ENCODE results near the gene SLC25A42. TPM values are rescaled to one million over a fixed set of nuclear protein-coding genes. Genes with fewer than 3 reads are reported as not detected.

Gene SLC25A42
- total RNA-seq, 1 donor from 2014 or later = 1.3 TPM

DNA sequence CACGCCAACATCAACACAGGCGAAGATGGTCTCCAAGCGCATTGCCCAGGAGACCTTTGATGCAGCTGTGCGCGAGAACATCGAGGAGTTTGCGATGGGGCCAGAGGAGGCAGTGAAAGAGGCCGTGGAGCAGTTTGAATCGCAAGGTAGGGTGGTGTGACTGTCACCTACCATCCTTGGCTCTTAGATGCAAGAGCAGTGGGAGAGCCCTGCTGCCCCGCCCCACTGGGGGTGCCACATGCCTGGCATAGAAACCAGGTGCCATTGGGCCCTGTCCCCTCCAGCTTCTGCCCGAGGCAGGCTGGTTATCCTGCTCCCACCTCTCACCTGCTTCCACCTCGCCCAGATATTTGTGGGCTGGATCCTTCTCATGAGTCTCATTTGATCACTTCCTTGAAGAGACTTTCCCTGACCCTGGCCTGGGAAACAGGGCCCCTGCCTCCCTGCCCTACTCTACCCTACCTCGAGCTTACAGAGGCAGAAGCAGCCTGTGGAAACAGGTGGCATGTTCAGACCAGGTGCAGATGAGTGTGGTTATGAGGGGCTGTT is 21.0 kb upstream of the SLC25A42 start:
- FAIRE-seq = no peak
- H3K27me3 ChIP-seq (ENCODE audit: control insufficient read depth, insufficient read depth, low read length) = no peaks in the 10 kb centered on the region
- no peak overlapping the region for H3K4me3 ChIP-seq (ENCODE audit: low read depth, low read length)
- TF ChIP-seq, protein P1, sequence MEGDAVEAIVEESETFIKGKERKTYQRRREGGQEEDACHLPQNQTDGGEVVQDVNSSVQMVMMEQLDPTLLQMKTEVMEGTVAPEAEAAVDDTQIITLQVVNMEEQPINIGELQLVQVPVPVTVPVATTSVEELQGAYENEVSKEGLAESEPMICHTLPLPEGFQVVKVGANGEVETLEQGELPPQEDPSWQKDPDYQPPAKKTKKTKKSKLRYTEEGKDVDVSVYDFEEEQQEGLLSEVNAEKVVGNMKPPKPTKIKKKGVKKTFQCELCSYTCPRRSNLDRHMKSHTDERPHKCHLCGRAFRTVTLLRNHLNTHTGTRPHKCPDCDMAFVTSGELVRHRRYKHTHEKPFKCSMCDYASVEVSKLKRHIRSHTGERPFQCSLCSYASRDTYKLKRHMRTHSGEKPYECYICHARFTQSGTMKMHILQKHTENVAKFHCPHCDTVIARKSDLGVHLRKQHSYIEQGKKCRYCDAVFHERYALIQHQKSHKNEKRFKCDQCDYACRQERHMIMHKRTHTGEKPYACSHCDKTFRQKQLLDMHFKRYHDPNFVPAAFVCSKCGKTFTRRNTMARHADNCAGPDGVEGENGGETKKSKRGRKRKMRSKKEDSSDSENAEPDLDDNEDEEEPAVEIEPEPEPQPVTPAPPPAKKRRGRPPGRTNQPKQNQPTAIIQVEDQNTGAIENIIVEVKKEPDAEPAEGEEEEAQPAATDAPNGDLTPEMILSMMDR (IDR thresholded peaks at IDR 0.05; ENCODE audit: insufficient read depth, low read length, severe bottlenecking) = no peak
- peaks cover 18% of the 10 kb centered on the region for H3K36me3 ChIP-seq (ENCODE audit: control insufficient read depth, insufficient read depth, low read length)
- no peak for DNase-seq (ENCODE audit: low read depth)

DNA sequence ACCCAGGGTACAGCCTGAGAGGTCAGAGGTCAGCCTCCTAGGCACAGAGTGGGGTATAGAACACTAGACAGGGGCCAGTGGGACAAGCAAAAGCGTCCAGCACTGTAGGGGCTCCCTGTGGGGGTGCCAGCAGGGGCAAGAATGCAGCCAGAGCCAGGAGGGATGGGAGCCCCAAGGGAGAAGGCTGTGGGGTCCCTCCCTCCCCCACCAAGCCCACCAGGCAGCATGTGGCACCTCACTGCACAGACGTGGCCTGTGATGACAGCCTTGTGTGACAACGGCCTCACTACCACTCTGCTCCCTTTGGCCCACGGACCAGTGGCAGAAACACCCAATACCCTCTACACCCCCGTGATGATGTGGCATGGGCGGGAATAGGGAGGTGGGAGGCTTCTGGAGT is 20.3 kb upstream of the SLC25A42 start:
- TF ChIP-seq, protein P1 (IDR thresholded peaks at IDR 0.05; ENCODE audit: insufficient read depth, low read length, severe bottlenecking) = no peak
- H3K4me3 ChIP-seq (ENCODE audit: low read depth, low read length) = no peak overlapping the region
- no peaks in the 10 kb centered on the region for H3K27me3 ChIP-seq (ENCODE audit: control insufficient read depth, insufficient read depth, low read length)
- FAIRE-seq = no peak
- peaks cover 18% of the 10 kb centered on the region for H3K36me3 ChIP-seq (ENCODE audit: control insufficient read depth, insufficient read depth, low read length)
- no peak for DNase-seq (ENCODE audit: low read depth)

DNA sequence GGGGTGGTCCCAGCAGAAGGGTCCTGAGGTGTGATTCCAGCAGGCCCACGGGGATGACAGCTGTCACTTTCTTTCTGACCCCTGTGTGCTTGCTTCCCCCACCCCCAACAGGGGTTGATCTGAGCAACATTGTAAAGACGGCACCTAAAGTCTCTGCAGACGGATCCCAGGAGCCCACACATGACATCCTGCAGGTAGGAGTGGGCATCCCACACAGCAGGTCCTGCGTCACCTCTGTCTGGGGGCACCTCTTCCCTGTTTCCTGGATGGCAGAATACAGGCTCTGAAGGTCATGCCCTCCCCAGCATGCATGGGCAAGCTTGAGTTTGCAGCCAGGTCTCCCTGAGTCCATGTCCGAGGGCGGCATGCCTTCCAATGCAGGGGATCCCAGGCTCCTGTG is 19.9 kb upstream of the SLC25A42 start:
- FAIRE-seq (no peak), DNase-seq (ENCODE audit: low read depth) (no peak)
- no peaks in the 10 kb centered on the region for H3K27me3 ChIP-seq (ENCODE audit: control insufficient read depth, insufficient read depth, low read length)
- peaks cover 18% of the 10 kb centered on the region for H3K36me3 ChIP-seq (ENCODE audit: control insufficient read depth, insufficient read depth, low read length)
- H3K4me3 ChIP-seq (ENCODE audit: low read depth, low read length) = no peak overlapping the region
- TF ChIP-seq, protein P1 (IDR thresholded peaks at IDR 0.05; ENCODE audit: insufficient read depth, low read length, severe bottlenecking) = no peak

DNA sequence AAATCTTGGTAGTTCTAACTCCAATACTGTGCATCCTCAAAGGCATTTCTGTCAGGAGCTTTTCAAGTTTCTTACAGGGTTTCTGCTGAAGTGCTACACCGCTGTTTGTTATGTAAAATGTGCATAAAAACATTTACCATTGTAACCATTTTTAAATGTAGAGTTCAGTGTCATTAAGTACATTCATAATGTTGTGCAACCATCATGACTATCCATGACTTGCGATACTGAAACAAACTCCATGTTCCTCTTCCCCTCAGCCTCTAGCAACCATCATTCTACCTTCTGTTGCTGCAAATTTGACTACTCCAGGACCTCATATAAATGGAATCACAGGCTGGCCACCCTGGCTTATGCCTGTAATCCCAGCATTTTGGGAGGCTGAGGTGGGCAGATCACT is 14.4 kb upstream of the SLC25A42 start:
- no peaks in the 10 kb centered on the region for H3K27me3 ChIP-seq (ENCODE audit: control insufficient read depth, insufficient read depth, low read length)
- peaks cover 20% of the 10 kb centered on the region for H3K36me3 ChIP-seq (ENCODE audit: control insufficient read depth, insufficient read depth, low read length)
- DNase-seq (ENCODE audit: low read depth) = peak; percentile 41
- TF ChIP-seq, protein P1 (IDR thresholded peaks at IDR 0.05; ENCODE audit: insufficient read depth, low read length, severe bottlenecking) = no peak
- H3K4me3 ChIP-seq (ENCODE audit: low read depth, low read length) = no peak overlapping the region
- FAIRE-seq = no peak

DNA sequence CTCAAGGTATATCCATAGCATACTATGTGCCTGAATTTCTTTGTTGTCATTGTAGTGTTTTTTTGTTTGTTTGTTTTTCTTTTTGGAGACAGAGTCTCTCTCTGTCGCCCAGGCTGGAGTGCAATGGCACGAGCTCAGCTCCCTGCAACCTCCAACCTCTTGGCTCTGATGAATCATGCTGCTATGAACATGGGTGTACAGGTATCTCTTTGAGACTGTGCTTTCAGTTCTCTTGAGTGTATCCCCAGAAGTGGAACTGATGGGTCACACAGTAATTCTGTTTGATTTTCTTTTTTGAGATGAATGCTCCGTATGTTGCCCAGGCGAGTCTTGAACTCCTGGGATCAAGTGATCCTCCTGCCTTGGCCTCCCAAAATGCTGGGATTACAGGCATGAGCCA is 13.7 kb upstream of the SLC25A42 start:
- FAIRE-seq = no peak
- DNase-seq (ENCODE audit: low read depth) = peak; percentile 49

More for the DNA sequence above, 13.7 kb upstream of the SLC25A42 start:
- Histone ChIP-seq H3K27me3 (ENCODE audit: control insufficient read depth, insufficient read depth, low read length) (no peaks in the 10 kb centered on the region), H3K4me3 (ENCODE audit: low read depth, low read length) (no peak overlapping the region), H3K36me3 (ENCODE audit: control insufficient read depth, insufficient read depth, low read length) (peaks cover 24% of the 10 kb centered on the region)
- TF ChIP-seq, protein P1 (IDR thresholded peaks at IDR 0.05; ENCODE audit: insufficient read depth, low read length, severe bottlenecking) = no peak

Measured in bronchial epithelial cell (primary cell).